Parathyroid adenoma (tissue), 2 donors: ENCODE data around the gene NAV1.

Experiments
- H2AFZ ChIP-seq: fragments of 300-600 bp; sonication (generic); one replicate; pipeline ENCODE4 v1.7.0; 2017; ENCODE audit warnings: antibody characterized with exemption, mild to moderate bottlenecking
- H3K27ac ChIP-seq: fragments of 300-600 bp; sonication (generic); one replicate; pipeline ENCODE4 v1.7.0; 2017
- H3K27me3 ChIP-seq: fragments of 300-600 bp; sonication (generic); one replicate; pipeline ENCODE4 v1.7.0; 2017; ENCODE audit warnings: low read length; ENCODE audit not compliant: control insufficient read depth, insufficient read depth
- H3K36me3 ChIP-seq: fragments of 300-600 bp; sonication (generic); one replicate; pipeline ENCODE4 v1.7.0; 2017; ENCODE audit warnings: low read length; ENCODE audit not compliant: control insufficient read depth, insufficient read depth
- H3K4me1 ChIP-seq: fragments of 300-600 bp; sonication (generic); one replicate; pipeline ENCODE4 v1.7.0; 2017; ENCODE audit warnings: control low read depth
- H3K4me2 ChIP-seq: fragments of 300-600 bp; sonication (generic); one replicate; pipeline ENCODE4 v1.7.0; 2017; ENCODE audit warnings: low read length
- H3K4me3 ChIP-seq: fragments of 300-600 bp; sonication (generic); one replicate; pipeline ENCODE4 v1.7.0; 2017; ENCODE audit warnings: low read depth, low read length
- H3K79me2 ChIP-seq: fragments of 300-600 bp; sonication (generic); one replicate; pipeline ENCODE4 v1.7.0; 2017; ENCODE audit warnings: control low read depth
- H3K9ac ChIP-seq: fragments of 300-600 bp; sonication (generic); one replicate; pipeline ENCODE4 v1.7.0; 2017; ENCODE audit warnings: mild to moderate bottlenecking
- H3K9me3 ChIP-seq: fragments of 300-600 bp; sonication (generic); one replicate; pipeline ENCODE4 v1.7.0; 2017; ENCODE audit warnings: low read length; ENCODE audit not compliant: control insufficient read depth
- TF ChIP-seq, protein P1 (sequence below): fragments of 300-600 bp; sonication (generic); IDR thresholded peaks from one replicate; pipeline ENCODE4 v1.7.0; 2017; ENCODE audit warnings: antibody characterized with exemption, mild to moderate bottlenecking
- donor health status: primary hyperparathyroidism.

The NAV1 gene

DNA sequence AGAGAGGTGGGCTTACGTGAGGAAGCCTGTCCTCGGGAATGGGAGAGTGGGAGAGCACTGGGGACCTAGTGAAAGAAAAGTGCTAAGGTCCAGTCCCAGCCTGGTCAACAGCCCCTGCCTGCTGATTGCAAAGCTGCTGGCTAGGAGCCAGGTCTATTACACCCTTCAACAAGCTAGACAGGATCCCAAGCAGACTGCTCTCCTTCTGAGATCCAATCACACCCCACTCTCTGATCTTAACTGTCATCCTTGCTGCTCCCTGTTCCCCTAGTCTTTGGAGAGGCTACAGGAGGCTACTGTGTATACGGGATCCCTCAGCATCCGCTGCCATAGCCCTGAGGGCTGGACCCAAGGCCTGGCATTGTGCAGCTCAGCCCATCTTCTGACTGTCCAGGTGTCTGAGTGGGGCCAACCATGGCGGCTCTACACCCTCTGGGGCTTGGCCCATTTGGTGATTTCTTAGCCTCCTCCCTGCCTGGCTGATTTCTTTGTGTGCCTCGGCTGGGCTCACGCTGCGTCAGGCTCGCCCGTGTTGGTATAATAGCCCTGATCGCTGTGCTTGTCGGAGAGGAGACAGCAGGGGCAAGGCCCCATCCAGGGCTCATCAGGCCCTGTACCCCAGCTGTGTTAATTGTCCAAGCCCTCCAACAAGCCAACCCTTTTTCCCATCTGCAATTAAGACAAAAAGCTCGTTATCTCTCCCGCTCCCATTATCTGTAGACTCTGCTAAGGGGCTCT, 43.9 kb downstream of the NAV1 start:
- H2AFZ ChIP-seq, result no peak overlapping the region
- no peaks in the 10 kb centered on the region for H3K27me3 ChIP-seq
- no peak overlapping the region for H3K9ac ChIP-seq
- H3K4me1 ChIP-seq, result no peaks in the 10 kb centered on the region
- H3K27ac ChIP-seq, result no peak overlapping the region
- no peaks in the 10 kb centered on the region for H3K9me3 ChIP-seq
- TF ChIP-seq, protein P1, sequence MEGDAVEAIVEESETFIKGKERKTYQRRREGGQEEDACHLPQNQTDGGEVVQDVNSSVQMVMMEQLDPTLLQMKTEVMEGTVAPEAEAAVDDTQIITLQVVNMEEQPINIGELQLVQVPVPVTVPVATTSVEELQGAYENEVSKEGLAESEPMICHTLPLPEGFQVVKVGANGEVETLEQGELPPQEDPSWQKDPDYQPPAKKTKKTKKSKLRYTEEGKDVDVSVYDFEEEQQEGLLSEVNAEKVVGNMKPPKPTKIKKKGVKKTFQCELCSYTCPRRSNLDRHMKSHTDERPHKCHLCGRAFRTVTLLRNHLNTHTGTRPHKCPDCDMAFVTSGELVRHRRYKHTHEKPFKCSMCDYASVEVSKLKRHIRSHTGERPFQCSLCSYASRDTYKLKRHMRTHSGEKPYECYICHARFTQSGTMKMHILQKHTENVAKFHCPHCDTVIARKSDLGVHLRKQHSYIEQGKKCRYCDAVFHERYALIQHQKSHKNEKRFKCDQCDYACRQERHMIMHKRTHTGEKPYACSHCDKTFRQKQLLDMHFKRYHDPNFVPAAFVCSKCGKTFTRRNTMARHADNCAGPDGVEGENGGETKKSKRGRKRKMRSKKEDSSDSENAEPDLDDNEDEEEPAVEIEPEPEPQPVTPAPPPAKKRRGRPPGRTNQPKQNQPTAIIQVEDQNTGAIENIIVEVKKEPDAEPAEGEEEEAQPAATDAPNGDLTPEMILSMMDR, result no peak
- H3K4me2 ChIP-seq, result no peak overlapping the region
- H3K4me3 ChIP-seq, result no peak overlapping the region
- H3K36me3 ChIP-seq, result no peaks in the 10 kb centered on the region
- H3K79me2 ChIP-seq, result peaks cover 5% of the 10 kb centered on the region

GRCh38 chr1:201583663-201584062, 44.7 kb downstream of the NAV1 start:
- no peaks in the 10 kb centered on the region for H3K79me2 ChIP-seq
- no peak overlapping the region for H3K4me3 ChIP-seq
- no peak overlapping the region for H3K9ac ChIP-seq
- no peaks in the 10 kb centered on the region for H3K4me1 ChIP-seq
- no peaks in the 10 kb centered on the region for H3K36me3 ChIP-seq
- H2AFZ ChIP-seq, result no peak overlapping the region
- no peaks in the 10 kb centered on the region for H3K9me3 ChIP-seq
- no peak overlapping the region for H3K4me2 ChIP-seq
- TF ChIP-seq, protein P1, result no peak
- H3K27me3 ChIP-seq, result no peaks in the 10 kb centered on the region
- H3K27ac ChIP-seq, result no peak overlapping the region

- Histone ChIP-seq H3K79me2 (no peaks in the 10 kb centered on the region), H3K27me3 (no peaks in the 10 kb centered on the region), H3K4me1 (no peaks in the 10 kb centered on the region), H3K4me2 (no peak overlapping the region), H3K27ac (no peak overlapping the region), H2AFZ (no peak overlapping the region), H3K9me3 (no peaks in the 10 kb centered on the region), H3K36me3 (no peaks in the 10 kb centered on the region), H3K4me3 (no peak overlapping the region), H3K9ac (no peak overlapping the region)
- TF ChIP-seq, protein P1, result no peak
These were observed 45.7 kb downstream of the NAV1 start for GRCh38 chr1:201584471-201585092.

- no peak overlapping the region for H3K9ac ChIP-seq
- H3K9me3 ChIP-seq, result no peaks in the 10 kb centered on the region
- H3K27me3 ChIP-seq, result no peaks in the 10 kb centered on the region
- no peaks in the 10 kb centered on the region for H3K36me3 ChIP-seq
- no peak overlapping the region for H3K4me2 ChIP-seq
- no peaks in the 10 kb centered on the region for H3K4me1 ChIP-seq
- H3K79me2 ChIP-seq, result no peaks in the 10 kb centered on the region
- H3K27ac ChIP-seq, result no peak overlapping the region
- H3K4me3 ChIP-seq, result no peak overlapping the region
- no peak overlapping the region for H2AFZ ChIP-seq
- TF ChIP-seq, protein P1, result no peak
These were observed 46.2 kb downstream of the NAV1 start for GRCh38 chr1:201585093-201585483.

DNA sequence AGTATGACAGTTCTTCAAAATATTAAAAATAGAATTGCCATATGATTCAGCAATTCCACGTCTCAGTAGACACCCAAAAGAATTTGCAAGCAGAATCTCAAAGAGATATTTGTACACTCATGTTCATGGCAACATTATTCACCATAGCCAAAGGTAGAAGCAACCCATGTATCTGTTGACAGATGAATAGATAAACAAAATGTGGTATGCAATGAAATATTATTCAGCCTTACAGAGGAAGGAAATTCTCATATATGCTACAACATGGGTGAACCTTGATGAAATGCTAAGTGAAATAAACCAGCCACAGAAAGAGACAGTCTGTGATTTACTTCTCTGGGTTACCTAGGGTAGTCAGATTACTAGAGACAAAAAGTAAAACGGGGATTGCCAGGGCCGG, 47.0 kb downstream of the NAV1 start:
- Histone ChIP-seq H3K9me3 (no peaks in the 10 kb centered on the region), H3K4me3 (no peak overlapping the region), H3K79me2 (no peaks in the 10 kb centered on the region), H3K4me1 (no peaks in the 10 kb centered on the region), H3K9ac (no peak overlapping the region), H3K27ac (no peak overlapping the region), H3K27me3 (no peaks in the 10 kb centered on the region), H3K36me3 (no peaks in the 10 kb centered on the region), H3K4me2 (no peak overlapping the region), H2AFZ (no peak overlapping the region)
- TF ChIP-seq, protein P1, result no peak
